ENCODE results near the gene C1QTNF8. TPM values are rescaled to one million over a fixed set of nuclear protein-coding genes. Genes with fewer than 3 reads are reported as not detected.
"Not testable (repeated sequence)": the region's sequence is repeated elsewhere in the genome, so short reads cannot be mapped to it uniquely, and the experiment has no call there.

The C1QTNF8 gene
- total RNA-seq, 1 donor = not detected

DNA sequence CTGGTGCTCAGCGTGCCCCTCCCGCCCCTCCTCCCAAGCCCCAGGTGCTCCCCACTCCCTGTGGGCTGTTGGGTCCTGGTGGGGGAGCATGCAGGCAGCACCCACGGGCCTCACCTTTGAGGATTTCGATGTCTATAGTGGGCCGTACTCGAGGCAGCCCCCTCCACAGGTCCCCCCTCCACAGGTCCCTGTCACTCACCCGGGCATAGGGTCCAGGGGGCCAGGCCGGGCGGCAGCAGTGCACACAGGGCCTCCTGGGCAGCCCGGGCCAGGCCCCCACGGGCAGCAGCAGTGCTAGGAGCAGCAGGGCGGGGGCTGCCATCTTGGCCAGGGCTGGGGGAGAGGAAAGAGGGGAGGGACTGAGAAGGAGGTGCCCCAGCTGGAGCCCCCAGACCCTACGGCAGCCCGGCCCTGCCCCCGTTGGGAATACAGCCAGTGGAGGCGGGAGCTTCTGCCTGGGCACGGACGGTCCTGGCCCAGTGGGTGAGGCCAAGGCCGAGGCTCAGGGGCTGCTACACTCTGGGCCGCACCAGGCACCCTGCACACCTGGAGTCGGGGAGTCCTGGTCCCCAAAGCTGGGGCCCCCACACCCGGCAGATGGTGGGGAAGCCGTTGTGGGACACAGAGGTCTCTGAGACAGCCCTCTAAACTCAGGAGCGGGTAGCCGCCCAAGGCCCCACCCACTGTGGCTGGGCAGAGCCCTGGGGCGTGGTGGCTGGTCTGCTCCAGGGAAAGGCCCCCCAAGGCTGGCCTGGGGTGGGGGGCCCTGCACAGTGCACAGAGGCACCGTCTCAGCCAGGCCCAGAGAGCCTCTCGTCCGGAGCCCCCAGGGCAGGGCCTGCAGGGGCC, 1.2 kb downstream of the C1QTNF8 start:
- H3K36me3 ChIP-seq (ENCODE audit: insufficient read depth, low read length) = no peaks in the 10 kb centered on the region
- H3K27me3 ChIP-seq (ENCODE audit: insufficient read depth, low read length) = peaks cover 27% of the 10 kb centered on the region
- H3K4me3 ChIP-seq (ENCODE audit: insufficient read depth, low read length) = no peak overlapping the region
- H3K79me2 ChIP-seq (ENCODE audit: insufficient read depth, low read length) = no peaks in the 10 kb centered on the region
- H2AFZ ChIP-seq (ENCODE audit: low read length) = no peak overlapping the region
- no peak for TF ChIP-seq CTCF (IDR thresholded peaks at IDR 0.05; ENCODE audit: extremely low read depth, low read depth, low read length)
- H4K20me1 ChIP-seq (ENCODE audit: insufficient read depth, low read length) = peaks cover 4% of the 10 kb centered on the region
- no peak overlapping the region for H3K4me2 ChIP-seq (ENCODE audit: insufficient read depth, low read length)
- no peak for DNase-seq (ENCODE audit: insufficient read length, low spot score, missing footprints)
- no peak overlapping the region for H3K27ac ChIP-seq (ENCODE audit: low read depth, low read length)
- no peaks in the 10 kb centered on the region for H3K4me1 ChIP-seq (ENCODE audit: insufficient read depth, low read length)
- no peaks in the 10 kb centered on the region for H3K9me3 ChIP-seq (ENCODE audit: low read depth, low read length)

GRCh38 chr16:1094124-1094479, 1.9 kb downstream of the C1QTNF8 start:
- Histone ChIP-seq H3K4me3 (ENCODE audit: insufficient read depth, low read length) (no peak overlapping the region), H3K36me3 (ENCODE audit: insufficient read depth, low read length) (no peaks in the 10 kb centered on the region), H3K27ac (ENCODE audit: low read depth, low read length) (no peak overlapping the region), H3K27me3 (ENCODE audit: insufficient read depth, low read length) (peaks cover 32% of the 10 kb centered on the region), H3K9me3 (ENCODE audit: low read depth, low read length) (no peaks in the 10 kb centered on the region), H3K4me1 (ENCODE audit: insufficient read depth, low read length) (no peaks in the 10 kb centered on the region), H4K20me1 (ENCODE audit: insufficient read depth, low read length) (peaks cover 4% of the 10 kb centered on the region), H3K4me2 (ENCODE audit: insufficient read depth, low read length) (no peak overlapping the region), H3K79me2 (ENCODE audit: insufficient read depth, low read length) (no peaks in the 10 kb centered on the region), H2AFZ (ENCODE audit: low read length) (no peak overlapping the region)
- no peak for TF ChIP-seq CTCF (IDR thresholded peaks at IDR 0.05; ENCODE audit: extremely low read depth, low read depth, low read length)
- no peak for DNase-seq (ENCODE audit: insufficient read length, low spot score, missing footprints)

- H4K20me1 ChIP-seq (ENCODE audit: insufficient read depth, low read length) = peaks cover 4% of the 10 kb centered on the region
- H2AFZ ChIP-seq (ENCODE audit: low read length) = no peak overlapping the region
- DNase-seq (ENCODE audit: insufficient read length, low spot score, missing footprints) = no peak
- peaks cover 37% of the 10 kb centered on the region for H3K27me3 ChIP-seq (ENCODE audit: insufficient read depth, low read length)
- no peak for TF ChIP-seq CTCF (IDR thresholded peaks at IDR 0.05; ENCODE audit: extremely low read depth, low read depth, low read length)
- H3K79me2 ChIP-seq (ENCODE audit: insufficient read depth, low read length) = no peaks in the 10 kb centered on the region
- H3K27ac ChIP-seq (ENCODE audit: low read depth, low read length) = no peak overlapping the region
- H3K4me2 ChIP-seq (ENCODE audit: insufficient read depth, low read length) = no peak overlapping the region
- H3K4me1 ChIP-seq (ENCODE audit: insufficient read depth, low read length) = no peaks in the 10 kb centered on the region
- H3K36me3 ChIP-seq (ENCODE audit: insufficient read depth, low read length) = no peaks in the 10 kb centered on the region
- H3K4me3 ChIP-seq (ENCODE audit: insufficient read depth, low read length) = no peak overlapping the region
- no peaks in the 10 kb centered on the region for H3K9me3 ChIP-seq (ENCODE audit: low read depth, low read length)
These were observed 2.5 kb downstream of the C1QTNF8 start for GRCh38 chr16:1093284-1094123.

GRCh38 chr16:1092685-1093283, 3.3 kb downstream of the C1QTNF8 start:
- H3K4me1 ChIP-seq (ENCODE audit: insufficient read depth, low read length); H3K79me2 ChIP-seq (ENCODE audit: insufficient read depth, low read length); H4K20me1 ChIP-seq (ENCODE audit: insufficient read depth, low read length); H3K4me3 ChIP-seq (ENCODE audit: insufficient read depth, low read length); DNase-seq (ENCODE audit: insufficient read length, low spot score, missing footprints); H3K27ac ChIP-seq (ENCODE audit: low read depth, low read length); H3K4me2 ChIP-seq (ENCODE audit: insufficient read depth, low read length); H2AFZ ChIP-seq (ENCODE audit: low read length); H3K9me3 ChIP-seq (ENCODE audit: low read depth, low read length); H3K36me3 ChIP-seq (ENCODE audit: insufficient read depth, low read length): not testable (repeated sequence)
- peaks cover 35% of the 10 kb centered on the region for H3K27me3 ChIP-seq (ENCODE audit: insufficient read depth, low read length)
